Measurements from ENCODE around the gene IRS4.

GRCh38 chrX:108726748-108727147 is 9.6 kb downstream of the IRS4 start:
- TF ChIP-seq POLR2A (IDR thresholded peaks at IDR 0.05; ENCODE audit: control extremely low read depth in 1 of 2, low read depth in 2 of 2, low read length in 2 of 2) = no peak
- no peak for TF ChIP-seq CEBPB (IDR thresholded peaks at IDR 0.05; ENCODE audit: low read depth, low read length)
- TF ChIP-seq TAF1 (IDR thresholded peaks at IDR 0.05; ENCODE audit: low read depth, low read length) = no peak
- no peak for TF ChIP-seq CTCF (IDR thresholded peaks at IDR 0.05; ENCODE audit: control extremely low read depth in 1 of 3, insufficient read depth in 1 of 3, low read depth in 1 of 3, low read length in 3 of 3)
- no peak for TF ChIP-seq POLR2AphosphoS5 (IDR thresholded peaks at IDR 0.05; ENCODE audit: low read depth, low read length)
- no peak for TF ChIP-seq MAFK (IDR thresholded peaks at IDR 0.05; ENCODE audit: low read depth, low read length)
- no peak for TF ChIP-seq YY1 (IDR thresholded peaks at IDR 0.05; ENCODE audit: low read depth, low read length)
- no peak for TF ChIP-seq GTF2F1 (IDR thresholded peaks at IDR 0.05; ENCODE audit: borderline replicate concordance, low read depth, low read length)
- TF ChIP-seq TCF12 (IDR thresholded peaks at IDR 0.05; ENCODE audit: low read depth, low read length) = no peak
- TF ChIP-seq, protein P1, sequence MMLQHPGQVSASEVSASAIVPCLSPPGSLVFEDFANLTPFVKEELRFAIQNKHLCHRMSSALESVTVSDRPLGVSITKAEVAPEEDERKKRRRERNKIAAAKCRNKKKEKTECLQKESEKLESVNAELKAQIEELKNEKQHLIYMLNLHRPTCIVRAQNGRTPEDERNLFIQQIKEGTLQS (IDR thresholded peaks at IDR 0.05; ENCODE audit: insufficient read depth, low read depth, low read length) = no peak
- TF ChIP-seq SIRT6 (IDR thresholded peaks at IDR 0.05; ENCODE audit: low read length) = no peak

Measured in H1 (cell line).